ENCODE results near the gene EML1. TPM values are rescaled to one million over a fixed set of nuclear protein-coding genes. Genes with fewer than 3 reads are reported as not detected.

The EML1 gene
- polyA plus RNA-seq, 1 donor from 2014 or later: 21.7 TPM

DNA sequence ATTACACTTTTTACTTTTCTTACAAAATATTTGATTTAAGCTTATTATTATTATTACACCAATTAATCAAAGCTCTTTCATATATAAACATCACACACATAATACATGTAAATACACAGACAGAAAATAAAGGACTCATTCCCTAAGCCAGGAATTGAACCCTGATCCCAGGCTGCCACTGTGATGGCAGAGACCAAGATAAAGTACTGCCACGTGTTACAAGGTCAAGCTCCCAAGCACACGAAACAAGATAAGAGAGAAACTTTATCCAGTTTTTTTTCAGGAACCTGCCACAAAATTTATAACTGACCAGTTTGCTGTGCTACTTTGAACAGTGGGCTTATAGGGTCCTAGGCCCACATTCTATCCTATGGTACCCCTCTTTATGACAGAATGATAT, 111.3 kb downstream of the EML1 start:
- Histone ChIP-seq H3K9ac (ENCODE audit: low read length) (no peak overlapping the region), H2AFZ (ENCODE audit: low read depth, low read length) (no peak overlapping the region), H3K4me2 (ENCODE audit: low read length) (no peak overlapping the region), H3K9me2 (ENCODE audit: insufficient read depth, low read length) (no peaks in the 10 kb centered on the region), H3K36me3 (ENCODE audit: insufficient read depth, low read length) (peaks cover 6% of the 10 kb centered on the region), H3K79me2 (replicated peaks; ENCODE audit: insufficient read depth, low read length) (no peaks in the 10 kb centered on the region), H4K20me1 (ENCODE audit: insufficient read depth) (no peaks in the 10 kb centered on the region), H3F3A (ENCODE audit: insufficient read depth, low read length, poor library complexity, severe bottlenecking) (no peaks in the 10 kb centered on the region), H3K4me3 (ENCODE audit: low read length) (no peak overlapping the region), H3K27ac (ENCODE audit: low read length) (no peak overlapping the region), H3K9me3 (ENCODE audit: low read length) (peaks cover 4% of the 10 kb centered on the region), H3K27me3 (ENCODE audit: insufficient read depth, low read depth, low read length) (no peaks in the 10 kb centered on the region)
- no peak for TF ChIP-seq SMC3 (conservative IDR thresholded peaks at IDR 0.05; ENCODE audit: poor library complexity)
- TF ChIP-seq MXI1 (conservative IDR thresholded peaks at IDR 0.05; ENCODE audit: poor library complexity, severe bottlenecking): no peak
- TF ChIP-seq, protein P1, sequence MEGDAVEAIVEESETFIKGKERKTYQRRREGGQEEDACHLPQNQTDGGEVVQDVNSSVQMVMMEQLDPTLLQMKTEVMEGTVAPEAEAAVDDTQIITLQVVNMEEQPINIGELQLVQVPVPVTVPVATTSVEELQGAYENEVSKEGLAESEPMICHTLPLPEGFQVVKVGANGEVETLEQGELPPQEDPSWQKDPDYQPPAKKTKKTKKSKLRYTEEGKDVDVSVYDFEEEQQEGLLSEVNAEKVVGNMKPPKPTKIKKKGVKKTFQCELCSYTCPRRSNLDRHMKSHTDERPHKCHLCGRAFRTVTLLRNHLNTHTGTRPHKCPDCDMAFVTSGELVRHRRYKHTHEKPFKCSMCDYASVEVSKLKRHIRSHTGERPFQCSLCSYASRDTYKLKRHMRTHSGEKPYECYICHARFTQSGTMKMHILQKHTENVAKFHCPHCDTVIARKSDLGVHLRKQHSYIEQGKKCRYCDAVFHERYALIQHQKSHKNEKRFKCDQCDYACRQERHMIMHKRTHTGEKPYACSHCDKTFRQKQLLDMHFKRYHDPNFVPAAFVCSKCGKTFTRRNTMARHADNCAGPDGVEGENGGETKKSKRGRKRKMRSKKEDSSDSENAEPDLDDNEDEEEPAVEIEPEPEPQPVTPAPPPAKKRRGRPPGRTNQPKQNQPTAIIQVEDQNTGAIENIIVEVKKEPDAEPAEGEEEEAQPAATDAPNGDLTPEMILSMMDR (IDR thresholded peaks at IDR 0.05; ENCODE audit: poor library complexity, severe bottlenecking): no peak
- no peak for TF ChIP-seq EP300 (conservative IDR thresholded peaks at IDR 0.05; ENCODE audit: poor library complexity, severe bottlenecking)
- no peak for TF ChIP-seq RAD21 (conservative IDR thresholded peaks at IDR 0.05)
- no peak for TF ChIP-seq TAF1 (IDR thresholded peaks at IDR 0.05; ENCODE audit: low read depth)
- TF ChIP-seq, protein P2, sequence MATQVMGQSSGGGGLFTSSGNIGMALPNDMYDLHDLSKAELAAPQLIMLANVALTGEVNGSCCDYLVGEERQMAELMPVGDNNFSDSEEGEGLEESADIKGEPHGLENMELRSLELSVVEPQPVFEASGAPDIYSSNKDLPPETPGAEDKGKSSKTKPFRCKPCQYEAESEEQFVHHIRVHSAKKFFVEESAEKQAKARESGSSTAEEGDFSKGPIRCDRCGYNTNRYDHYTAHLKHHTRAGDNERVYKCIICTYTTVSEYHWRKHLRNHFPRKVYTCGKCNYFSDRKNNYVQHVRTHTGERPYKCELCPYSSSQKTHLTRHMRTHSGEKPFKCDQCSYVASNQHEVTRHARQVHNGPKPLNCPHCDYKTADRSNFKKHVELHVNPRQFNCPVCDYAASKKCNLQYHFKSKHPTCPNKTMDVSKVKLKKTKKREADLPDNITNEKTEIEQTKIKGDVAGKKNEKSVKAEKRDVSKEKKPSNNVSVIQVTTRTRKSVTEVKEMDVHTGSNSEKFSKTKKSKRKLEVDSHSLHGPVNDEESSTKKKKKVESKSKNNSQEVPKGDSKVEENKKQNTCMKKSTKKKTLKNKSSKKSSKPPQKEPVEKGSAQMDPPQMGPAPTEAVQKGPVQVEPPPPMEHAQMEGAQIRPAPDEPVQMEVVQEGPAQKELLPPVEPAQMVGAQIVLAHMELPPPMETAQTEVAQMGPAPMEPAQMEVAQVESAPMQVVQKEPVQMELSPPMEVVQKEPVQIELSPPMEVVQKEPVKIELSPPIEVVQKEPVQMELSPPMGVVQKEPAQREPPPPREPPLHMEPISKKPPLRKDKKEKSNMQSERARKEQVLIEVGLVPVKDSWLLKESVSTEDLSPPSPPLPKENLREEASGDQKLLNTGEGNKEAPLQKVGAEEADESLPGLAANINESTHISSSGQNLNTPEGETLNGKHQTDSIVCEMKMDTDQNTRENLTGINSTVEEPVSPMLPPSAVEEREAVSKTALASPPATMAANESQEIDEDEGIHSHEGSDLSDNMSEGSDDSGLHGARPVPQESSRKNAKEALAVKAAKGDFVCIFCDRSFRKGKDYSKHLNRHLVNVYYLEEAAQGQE (IDR thresholded peaks at IDR 0.05; ENCODE audit: borderline replicate concordance): no peak
- no peak for TF ChIP-seq POLR2AphosphoS5 (IDR thresholded peaks at IDR 0.05)
- no peak for TF ChIP-seq EZH2 (IDR thresholded peaks at IDR 0.05; ENCODE audit: borderline replicate concordance, insufficient read depth, low read length, poor library complexity, severe bottlenecking)

DNA sequence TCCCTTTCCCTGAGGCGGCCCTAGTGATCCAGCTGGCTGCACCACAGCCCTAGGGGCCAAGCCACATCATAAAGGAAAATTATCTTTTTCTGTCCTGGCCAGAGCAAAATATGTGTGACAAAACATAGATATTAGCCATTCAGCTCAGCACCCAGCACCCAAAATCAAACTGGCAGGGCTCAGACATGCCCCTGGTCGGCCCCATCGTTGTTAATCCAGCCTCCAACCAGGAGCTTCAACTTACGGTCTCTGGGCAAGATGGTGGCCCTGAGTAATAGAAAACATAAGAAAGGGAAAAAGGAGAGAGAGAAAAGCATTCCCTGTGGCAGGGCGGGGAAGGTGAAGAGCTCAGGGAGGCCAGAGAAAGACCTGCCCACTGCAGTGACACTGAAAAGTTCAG, 111.9 kb downstream of the EML1 start:
- Histone ChIP-seq H3K9me3 (ENCODE audit: low read length) (peaks cover 4% of the 10 kb centered on the region), H3K27ac (ENCODE audit: low read length) (no peak overlapping the region), H3K4me2 (ENCODE audit: low read length) (no peak overlapping the region), H2AFZ (ENCODE audit: low read depth, low read length) (no peak overlapping the region), H3K4me3 (ENCODE audit: low read length) (no peak overlapping the region), H3K9me2 (ENCODE audit: insufficient read depth, low read length) (no peaks in the 10 kb centered on the region), H3K36me3 (ENCODE audit: insufficient read depth, low read length) (peaks cover 6% of the 10 kb centered on the region), H3K27me3 (ENCODE audit: insufficient read depth, low read depth, low read length) (no peaks in the 10 kb centered on the region), H4K20me1 (ENCODE audit: insufficient read depth) (no peaks in the 10 kb centered on the region), H3F3A (ENCODE audit: insufficient read depth, low read length, poor library complexity, severe bottlenecking) (no peaks in the 10 kb centered on the region), H3K79me2 (replicated peaks; ENCODE audit: insufficient read depth, low read length) (no peaks in the 10 kb centered on the region), H3K9ac (ENCODE audit: low read length) (no peak overlapping the region)
- TF ChIP-seq POLR2AphosphoS5 (IDR thresholded peaks at IDR 0.05) (no peak), TAF1 (IDR thresholded peaks at IDR 0.05; ENCODE audit: low read depth) (no peak), RAD21 (conservative IDR thresholded peaks at IDR 0.05) (no peak), EP300 (conservative IDR thresholded peaks at IDR 0.05; ENCODE audit: poor library complexity, severe bottlenecking) (no peak), EZH2 (IDR thresholded peaks at IDR 0.05; ENCODE audit: borderline replicate concordance, insufficient read depth, low read length, poor library complexity, severe bottlenecking) (no peak), MXI1 (conservative IDR thresholded peaks at IDR 0.05; ENCODE audit: poor library complexity, severe bottlenecking) (no peak), SMC3 (conservative IDR thresholded peaks at IDR 0.05; ENCODE audit: poor library complexity) (no peak)
- TF ChIP-seq, protein P2 (IDR thresholded peaks at IDR 0.05; ENCODE audit: borderline replicate concordance): no peak
- TF ChIP-seq, protein P1 (IDR thresholded peaks at IDR 0.05; ENCODE audit: poor library complexity, severe bottlenecking): no peak

All from neural cell (in vitro differentiated cells).